Frontal cortex (tissue), 4 donors: Measurements from ENCODE around the gene PRPF8. TPM values are rescaled to one million over a fixed set of nuclear protein-coding genes. Genes with fewer than 3 reads are reported as not detected.

Source experiments
- DNase-seq, 2 donors: peaks; one replicate each; pipeline ENCODE4 v3.0.0; 2012; ENCODE audit warnings: low spot score in 2 of 2
- FAIRE-seq: peaks from 2 replicates; lab custom pipeline; 2012; peaks lifted over from hg19 to GRCh38; lab: Jason Lieb, UNC
- small RNA-seq: library from RNA; depleted of rRNA; stranded (forward); fragments of <200 nt; gene quantifications from one replicate; pipeline ENCODE3, GENCODE V24; 2014
- total RNA-seq: library from RNA; depleted of rRNA; stranded (reverse); fragments of >200 nt; gene quantifications from one replicate; pipeline ENCODE4 v1.2.3, GENCODE V29; 2014
- donor health status: control.
- donor health status: control.
- donor health status: control.

PRPF8 gene
- total RNA-seq, 1 donor from 2014 or later, result 75.0 TPM

- FAIRE-seq, result no peak
- no peak for DNase-seq
These were observed 78.9 kb downstream of the PRPF8 start for GRCh38 chr17:1605681-1606351.

GRCh38 chr17:1604831-1605528 is 79.7 kb downstream of the PRPF8 start:
- DNase-seq (no peak), FAIRE-seq (no peak)

GRCh38 chr17:1601571-1601970 is 83.1 kb downstream of the PRPF8 start:
- FAIRE-seq (no peak), DNase-seq (no peak)

Small RNA genes lying within 50 kb of the gene (small RNA-seq; reads per million reads assigned to genes)
- not detected for gene RN7SL105P

Other genes starting within 250 kb of the PRPF8 start
- gene CRK, start 228.6 kb downstream of the PRPF8 start, total RNA-seq, result 164 TPM
- 9.0 TPM for gene MYO1C, start 192.2 kb downstream of the PRPF8 start, total RNA-seq
- gene INPP5K, start 168.3 kb downstream of the PRPF8 start, total RNA-seq, result 28.5 TPM
- 18.8 TPM for gene PITPNA, start 122.1 kb downstream of the PRPF8 start, total RNA-seq
- 15.5 TPM for gene SLC43A2, start 56.0 kb downstream of the PRPF8 start, total RNA-seq
- gene SCARF1, start 39.1 kb downstream of the PRPF8 start, total RNA-seq, result 3.3 TPM
- 2.9 TPM for gene RILP, start 35.0 kb downstream of the PRPF8 start, total RNA-seq
- gene TLCD2, start 25.5 kb upstream of the PRPF8 start, total RNA-seq, result 0.41 TPM
- 10.2 TPM for gene WDR81, start 39.8 kb upstream of the PRPF8 start, total RNA-seq
- not detected for gene SERPINF2, start 58.0 kb upstream of the PRPF8 start, total RNA-seq
- 9.0 TPM for gene SERPINF1, start 77.2 kb upstream of the PRPF8 start, total RNA-seq
- 8.6 TPM for gene SMYD4, start 145.0 kb upstream of the PRPF8 start, total RNA-seq
- gene RPA1, start 145.1 kb upstream of the PRPF8 start, total RNA-seq, result 19.2 TPM